Stimulated activated naive CD8-positive, alpha-beta T cell treated with anti-CD3 and anti-CD28 coated beads, Interleukin-15, Interleukin-2, amounts not matched to agents 100 ng/mL and 50 ng/mL, for 24 hours (primary cell): ENCODE measurements around the gene MAP3K6.

Experiments used
- H3K27ac Mint-ChIP-seq: one replicate; pipeline ENCODE4 v1.8.0; 2021; ENCODE audit warnings: mild to moderate bottlenecking, mixed read lengths
- H3K27me3 Mint-ChIP-seq: one replicate; pipeline ENCODE4 v1.8.0; 2021; ENCODE audit warnings: mixed read lengths
- H3K36me3 Mint-ChIP-seq: one replicate; pipeline ENCODE4 v1.8.0; 2021; ENCODE audit warnings: low read depth, mixed read lengths
- H3K4me1 Mint-ChIP-seq: one replicate; pipeline ENCODE4 v1.8.0; 2021; ENCODE audit warnings: low read depth, mixed read lengths
- H3K4me3 Mint-ChIP-seq: one replicate; pipeline ENCODE4 v1.8.0; 2021; ENCODE audit warnings: mild to moderate bottlenecking, mixed read lengths
- H3K9me3 Mint-ChIP-seq: one replicate; pipeline ENCODE4 v1.8.0; 2021; ENCODE audit warnings: mixed read lengths

MAP3K6 gene

GRCh38 chr1:27346357-27346756 lies 20.4 kb downstream of the MAP3K6 start:
- Mint-ChIP-seq H3K27ac (peak overlapping the region; percentile 14), H3K4me3 (no peak overlapping the region), H3K9me3 (no peaks in the 10 kb centered on the region), H3K27me3 (no peaks in the 10 kb centered on the region), H3K4me1 (peaks cover 39% of the 10 kb centered on the region), H3K36me3 (peaks cover 3% of the 10 kb centered on the region)

- Mint-ChIP-seq H3K27ac (no peak overlapping the region), H3K36me3 (peaks cover 3% of the 10 kb centered on the region), H3K4me1 (peaks cover 50% of the 10 kb centered on the region), H3K9me3 (no peaks in the 10 kb centered on the region), H3K27me3 (no peaks in the 10 kb centered on the region), H3K4me3 (no peak overlapping the region)
Measured at GRCh38 chr1:27345272-27345671, 21.5 kb downstream of the MAP3K6 start.

- Mint-ChIP-seq H3K4me1 (peaks cover 62% of the 10 kb centered on the region), H3K27ac (peak overlapping the region; percentile 87), H3K4me3 (peak overlapping the region; percentile 87), H3K9me3 (no peaks in the 10 kb centered on the region), H3K27me3 (no peaks in the 10 kb centered on the region), H3K36me3 (peaks cover 3% of the 10 kb centered on the region)
Measured at GRCh38 chr1:27343639-27344025, 23.1 kb downstream of the MAP3K6 start.

- H3K4me1 Mint-ChIP-seq, result peaks cover 62% of the 10 kb centered on the region
- peaks cover 3% of the 10 kb centered on the region for H3K36me3 Mint-ChIP-seq
Measured at GRCh38 chr1:27342778-27343638, 23.8 kb downstream of the MAP3K6 start.

GRCh38 chr1:27342391-27342777 lies 24.4 kb downstream of the MAP3K6 start:
- peaks cover 62% of the 10 kb centered on the region for H3K4me1 Mint-ChIP-seq
- H3K9me3 Mint-ChIP-seq, result no peaks in the 10 kb centered on the region
- H3K36me3 Mint-ChIP-seq, result peaks cover 3% of the 10 kb centered on the region
- no peaks in the 10 kb centered on the region for H3K27me3 Mint-ChIP-seq
- H3K4me3 Mint-ChIP-seq, result peak overlapping the region; percentile 87
- peak overlapping the region; percentile 87 for H3K27ac Mint-ChIP-seq

More at GRCh38 chr1:27342778-27343638, 23.8 kb downstream of the MAP3K6 start:
- peak overlapping the region; percentile 87 for H3K27ac Mint-ChIP-seq
- no peaks in the 10 kb centered on the region for H3K27me3 Mint-ChIP-seq
- H3K9me3 Mint-ChIP-seq, result no peaks in the 10 kb centered on the region
- H3K4me3 Mint-ChIP-seq, result peak overlapping the region; percentile 87

GRCh38 chr1:27341525-27342252 lies 25.1 kb downstream of the MAP3K6 start, which contains the start of gene SYTL1:
SYTL1 (plus strand) TSS chr1:27342022; CDS start chr1:27345335, 3,313 bp downstream.
- Mint-ChIP-seq H3K4me1 (peaks cover 59% of the 10 kb centered on the region), H3K36me3 (peaks cover 2% of the 10 kb centered on the region), H3K4me3 (peak within 1 kb of the TSS; percentile 87), H3K27me3 (no peaks in the 10 kb centered on the region), H3K9me3 (no peaks in the 10 kb centered on the region), H3K27ac (peak within 1 kb of the TSS; percentile 87)

- Mint-ChIP-seq H3K9me3 (no peaks in the 10 kb centered on the region), H3K4me1 (peaks cover 54% of the 10 kb centered on the region), H3K36me3 (peaks cover 19% of the 10 kb centered on the region), H3K27me3 (no peaks in the 10 kb centered on the region), H3K4me3 (no peak overlapping the region), H3K27ac (peak overlapping the region; percentile 26)
Measured at GRCh38 chr1:27339213-27339612, 27.5 kb downstream of the MAP3K6 start.

- Mint-ChIP-seq H3K4me1 (peaks cover 49% of the 10 kb centered on the region), H3K27ac (peak overlapping the region; percentile 17), H3K27me3 (no peaks in the 10 kb centered on the region), H3K36me3 (peaks cover 24% of the 10 kb centered on the region), H3K4me3 (no peak overlapping the region), H3K9me3 (no peaks in the 10 kb centered on the region)
Measured at GRCh38 chr1:27338751-27339150, 28.0 kb downstream of the MAP3K6 start.

GRCh38 chr1:27336756-27337155 lies 30.0 kb downstream of the MAP3K6 start:
- Mint-ChIP-seq H3K4me3 (no peak overlapping the region), H3K27ac (no peak overlapping the region), H3K4me1 (peaks cover 32% of the 10 kb centered on the region), H3K9me3 (no peaks in the 10 kb centered on the region), H3K36me3 (peaks cover 29% of the 10 kb centered on the region), H3K27me3 (no peaks in the 10 kb centered on the region)

- Mint-ChIP-seq H3K27ac (no peak overlapping the region), H3K9me3 (no peaks in the 10 kb centered on the region), H3K4me3 (no peak overlapping the region), H3K36me3 (peaks cover 29% of the 10 kb centered on the region), H3K27me3 (no peaks in the 10 kb centered on the region), H3K4me1 (peaks cover 25% of the 10 kb centered on the region)
Measured at GRCh38 chr1:27335506-27336422, 31.0 kb downstream of the MAP3K6 start.

- H3K27me3 Mint-ChIP-seq, result no peaks in the 10 kb centered on the region
- no peaks in the 10 kb centered on the region for H3K9me3 Mint-ChIP-seq
- H3K27ac Mint-ChIP-seq, result no peak overlapping the region
- H3K4me1 Mint-ChIP-seq, result peaks cover 15% of the 10 kb centered on the region
- no peak overlapping the region for H3K4me3 Mint-ChIP-seq
- H3K36me3 Mint-ChIP-seq, result peaks cover 41% of the 10 kb centered on the region
Measured at GRCh38 chr1:27333717-27334279, 33.0 kb downstream of the MAP3K6 start.

GRCh38 chr1:27332536-27333281 lies 34.1 kb downstream of the MAP3K6 start:
- Mint-ChIP-seq H3K4me3 (no peak overlapping the region), H3K27ac (no peak overlapping the region), H3K9me3 (no peaks in the 10 kb centered on the region), H3K4me1 (peaks cover 25% of the 10 kb centered on the region), H3K36me3 (peaks cover 48% of the 10 kb centered on the region), H3K27me3 (no peaks in the 10 kb centered on the region)

GRCh38 chr1:27331922-27332321 lies 34.8 kb downstream of the MAP3K6 start:
- Mint-ChIP-seq H3K27ac (no peak overlapping the region), H3K36me3 (peaks cover 53% of the 10 kb centered on the region), H3K27me3 (no peaks in the 10 kb centered on the region), H3K9me3 (no peaks in the 10 kb centered on the region), H3K4me1 (peaks cover 29% of the 10 kb centered on the region), H3K4me3 (no peak overlapping the region)

GRCh38 chr1:27331426-27331825 lies 35.3 kb downstream of the MAP3K6 start:
- Mint-ChIP-seq H3K27ac (no peak overlapping the region), H3K9me3 (no peaks in the 10 kb centered on the region), H3K4me1 (peaks cover 34% of the 10 kb centered on the region), H3K27me3 (no peaks in the 10 kb centered on the region), H3K4me3 (no peak overlapping the region), H3K36me3 (peaks cover 53% of the 10 kb centered on the region)
